Bronchial epithelial cell (primary cell): ENCODE results near the gene NSFL1C. TPM values are rescaled to one million over a fixed set of nuclear protein-coding genes. Genes with fewer than 3 reads are reported as not detected.

ENCODE experiments used
- DNase-seq: peaks from one replicate; pipeline ENCODE4 v3.0.0-alpha.2; 2010; ENCODE audit warnings: low read depth
- FAIRE-seq: peaks from 2 replicates; lab custom pipeline; 2011; peaks lifted over from hg19 to GRCh38; lab: Jason Lieb, UNC
- H3K27me3 ChIP-seq: 2 replicates; pipeline ENCODE4 v1.5.1; 2011; ENCODE audit warnings: low read length; ENCODE audit not compliant: control insufficient read depth, insufficient read depth
- H3K36me3 ChIP-seq: 2 replicates; pipeline ENCODE4 v1.5.1; 2011; ENCODE audit warnings: low read length; ENCODE audit not compliant: control insufficient read depth, insufficient read depth
- H3K4me3 ChIP-seq: 2 replicates; pipeline ENCODE4 v1.5.1; 2011; ENCODE audit warnings: mild to moderate bottlenecking, low read depth, low read length, control low read depth
- total RNA-seq: library from RNA; depleted of rRNA; stranded (reverse); fragments of >200 nt; gene quantifications from 2 replicates; pipeline ENCODE4 v1.2.1, GENCODE V29; 2014
- TF ChIP-seq, protein P1 (sequence below): IDR thresholded peaks from 2 replicates; pipeline ENCODE4 v1.5.1; 2011; ENCODE audit warnings: mild to moderate bottlenecking, moderate library complexity, low read length, control low read depth, inconsistent platforms; ENCODE audit not compliant: insufficient read depth, severe bottlenecking

NSFL1C gene
- total RNA-seq, 1 donor from 2014 or later = 19.7 TPM

- FAIRE-seq (no peak), DNase-seq (no peak)
- H3K36me3 ChIP-seq = peaks cover 57% of the 10 kb centered on the region
- TF ChIP-seq, protein P1, sequence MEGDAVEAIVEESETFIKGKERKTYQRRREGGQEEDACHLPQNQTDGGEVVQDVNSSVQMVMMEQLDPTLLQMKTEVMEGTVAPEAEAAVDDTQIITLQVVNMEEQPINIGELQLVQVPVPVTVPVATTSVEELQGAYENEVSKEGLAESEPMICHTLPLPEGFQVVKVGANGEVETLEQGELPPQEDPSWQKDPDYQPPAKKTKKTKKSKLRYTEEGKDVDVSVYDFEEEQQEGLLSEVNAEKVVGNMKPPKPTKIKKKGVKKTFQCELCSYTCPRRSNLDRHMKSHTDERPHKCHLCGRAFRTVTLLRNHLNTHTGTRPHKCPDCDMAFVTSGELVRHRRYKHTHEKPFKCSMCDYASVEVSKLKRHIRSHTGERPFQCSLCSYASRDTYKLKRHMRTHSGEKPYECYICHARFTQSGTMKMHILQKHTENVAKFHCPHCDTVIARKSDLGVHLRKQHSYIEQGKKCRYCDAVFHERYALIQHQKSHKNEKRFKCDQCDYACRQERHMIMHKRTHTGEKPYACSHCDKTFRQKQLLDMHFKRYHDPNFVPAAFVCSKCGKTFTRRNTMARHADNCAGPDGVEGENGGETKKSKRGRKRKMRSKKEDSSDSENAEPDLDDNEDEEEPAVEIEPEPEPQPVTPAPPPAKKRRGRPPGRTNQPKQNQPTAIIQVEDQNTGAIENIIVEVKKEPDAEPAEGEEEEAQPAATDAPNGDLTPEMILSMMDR = no peak
- no peak overlapping the region for H3K4me3 ChIP-seq
- no peaks in the 10 kb centered on the region for H3K27me3 ChIP-seq
These were observed 17.3 kb downstream of the NSFL1C start for GRCh38 chr20:1449370-1449769.

- TF ChIP-seq, protein P1 = no peak
- Histone ChIP-seq H3K27me3 (no peaks in the 10 kb centered on the region), H3K36me3 (peaks cover 60% of the 10 kb centered on the region), H3K4me3 (no peak overlapping the region)
- FAIRE-seq (no peak), DNase-seq (no peak)
These were observed 18.5 kb downstream of the NSFL1C start for GRCh38 chr20:1448081-1448620.

DNA sequence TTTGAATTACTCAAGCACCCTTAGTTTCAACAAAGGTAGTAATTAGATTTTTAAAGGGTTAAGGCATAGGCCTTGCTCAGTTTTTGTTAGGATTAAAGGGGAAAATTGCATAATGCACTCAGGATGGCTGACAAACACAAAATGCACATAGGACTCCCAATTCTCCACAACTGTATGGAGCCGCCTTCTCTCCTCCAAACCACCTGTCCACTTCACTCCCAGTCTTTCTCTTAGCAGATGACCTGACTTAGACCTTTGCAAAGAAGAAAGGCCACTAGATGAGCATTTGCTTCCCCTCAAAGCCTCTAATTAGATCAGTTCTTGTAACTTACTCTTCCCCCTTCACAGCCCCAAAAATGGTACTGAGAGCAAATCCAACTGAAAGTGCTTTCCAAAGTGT, 20.1 kb downstream of the NSFL1C start:
- no peak for DNase-seq
- Histone ChIP-seq H3K36me3 (peaks cover 50% of the 10 kb centered on the region), H3K27me3 (no peaks in the 10 kb centered on the region), H3K4me3 (no peak overlapping the region)
- no peak for FAIRE-seq
- TF ChIP-seq, protein P1 = no peak

GRCh38 chr20:1443085-1443484, 23.6 kb downstream of the NSFL1C start:
- no peak overlapping the region for H3K4me3 ChIP-seq
- FAIRE-seq = no peak
- no peaks in the 10 kb centered on the region for H3K27me3 ChIP-seq

GRCh38 chr20:1442304-1442703, 24.3 kb downstream of the NSFL1C start:
- TF ChIP-seq, protein P1 = no peak
- no peaks in the 10 kb centered on the region for H3K27me3 ChIP-seq
- peak; percentile 52 for FAIRE-seq
- peaks cover 29% of the 10 kb centered on the region for H3K36me3 ChIP-seq
- no peak overlapping the region for H3K4me3 ChIP-seq
- no peak for DNase-seq

More at GRCh38 chr20:1443085-1443484, 23.6 kb downstream of the NSFL1C start:
- no peak for DNase-seq
- TF ChIP-seq, protein P1 = no peak
- H3K36me3 ChIP-seq = peaks cover 34% of the 10 kb centered on the region

DNA sequence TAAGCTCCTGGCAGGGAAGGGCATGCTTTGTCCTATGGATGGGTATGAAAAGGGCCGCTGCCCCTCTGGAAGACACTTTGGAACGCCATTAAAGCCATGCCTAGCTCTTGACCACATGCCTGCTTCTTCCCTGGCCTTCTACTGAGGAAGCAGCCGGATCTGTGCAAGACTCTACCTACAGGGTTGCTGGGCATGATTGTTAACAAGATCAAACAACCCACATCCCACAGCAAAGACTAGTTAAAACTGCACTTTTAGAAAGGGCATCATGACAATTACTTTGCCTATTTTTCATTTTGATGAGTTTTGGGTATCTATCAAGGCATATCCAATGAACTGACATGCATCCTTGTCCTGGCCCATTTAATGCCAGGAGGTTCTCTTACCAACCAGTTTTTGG, 25.5 kb downstream of the NSFL1C start:
- TF ChIP-seq, protein P1 = no peak
- Histone ChIP-seq H3K36me3 (peaks cover 24% of the 10 kb centered on the region), H3K27me3 (no peaks in the 10 kb centered on the region), H3K4me3 (no peak overlapping the region)
- FAIRE-seq (no peak), DNase-seq (no peak)
